GM23338 (cell line): Measurements from ENCODE around the gene IFT88. TPM values are rescaled to one million over a fixed set of nuclear protein-coding genes. Genes with fewer than 3 reads are reported as not detected.

Experiments
- ATAC-seq: fragments of 200-7000 bp; cut with Tn5 transposase; 3 replicates; pipeline ENCODE4 v1.9.1; 2020
- DNase-seq: peaks from one replicate; pipeline ENCODE4 v3.0.0-alpha.2; 2015; ENCODE audit warnings: low spot score
- H2AFZ ChIP-seq: fragments of 200-600 bp; sonication (generic); 2 replicates; pipeline ENCODE4 v1.8.0; 2016; ENCODE audit warnings: antibody characterized with exemption, mild to moderate bottlenecking, moderate library complexity
- H3F3A ChIP-seq: fragments of 200-600 bp; sonication (generic); replicated peaks from 2 replicates; pipeline ENCODE4 v1.8.0; 2017; ENCODE audit warnings: antibody characterized with exemption, mixed run types, low read depth
- H3K27ac ChIP-seq: fragments of 200-600 bp; sonication (generic); 2 replicates; pipeline ENCODE4 v1.6.1; 2016; ENCODE audit warnings: low read depth
- H3K27me3 ChIP-seq: fragments of 200-600 bp; sonication (generic); 2 replicates; pipeline ENCODE4 v1.8.0; 2016; ENCODE audit warnings: mild to moderate bottlenecking, mixed run types, moderate library complexity; ENCODE audit not compliant: insufficient read depth
- H3K36me3 ChIP-seq: fragments of 200-600 bp; sonication (generic); 2 replicates; pipeline ENCODE4 v1.8.0; 2016; ENCODE audit warnings: mild to moderate bottlenecking; ENCODE audit not compliant: insufficient read depth
- H3K4me1 ChIP-seq: fragments of 200-600 bp; sonication (generic); 2 replicates; pipeline ENCODE4 v1.8.0; 2016; ENCODE audit warnings: mild to moderate bottlenecking, moderate library complexity; ENCODE audit not compliant: insufficient read depth
- H3K4me2 ChIP-seq: fragments of 200-600 bp; sonication (generic); 2 replicates; pipeline ENCODE4 v1.7.1; 2017; ENCODE audit warnings: mixed run types
- H3K4me3 ChIP-seq: fragments of 200-600 bp; sonication (generic); 2 replicates; pipeline ENCODE4 v1.6.1; 2016; ENCODE audit warnings: mixed run types
- H3K79me2 ChIP-seq: fragments of 200-600 bp; sonication (generic); replicated peaks from 2 replicates; pipeline ENCODE4 v1.8.0; 2017; ENCODE audit warnings: mild to moderate bottlenecking; ENCODE audit not compliant: insufficient read depth
- H3K9me2 ChIP-seq: fragments of 200-600 bp; sonication (generic); 2 replicates; pipeline ENCODE4 v1.8.0; 2017; ENCODE audit not compliant: insufficient read depth
- H4K20me1 ChIP-seq: fragments of 200-600 bp; sonication (generic); replicated peaks from 2 replicates; pipeline ENCODE4 v1.8.0; 2017; ENCODE audit warnings: mild to moderate bottlenecking; ENCODE audit not compliant: insufficient read depth
- H3K27ac Mint-ChIP-seq: 2 replicates; pipeline ENCODE4 v1.8.0; 2020; ENCODE audit warnings: inconsistent platforms, mild to moderate bottlenecking, moderate library complexity, mixed read lengths
- H3K27me3 Mint-ChIP-seq: 3 replicates; pipeline ENCODE4 v1.8.0; 2022; ENCODE audit warnings: low read depth, mild to moderate bottlenecking, moderate library complexity, mixed read lengths, inconsistent platforms; ENCODE audit not compliant: insufficient read depth, poor library complexity
- H3K36me3 Mint-ChIP-seq: 3 replicates; pipeline ENCODE4 v1.8.0; 2021; ENCODE audit warnings: low read depth, mild to moderate bottlenecking, inconsistent platforms, moderate library complexity, mixed read lengths
- H3K4me1 Mint-ChIP-seq: 3 replicates; pipeline ENCODE4 v1.8.0; 2020; ENCODE audit warnings: mild to moderate bottlenecking, inconsistent platforms, mixed read lengths
- H3K4me3 Mint-ChIP-seq: 3 replicates; pipeline ENCODE4 v1.8.0; 2021; ENCODE audit warnings: moderate library complexity, mild to moderate bottlenecking, inconsistent platforms, mixed read lengths
- H3K9me3 Mint-ChIP-seq: 3 replicates; pipeline ENCODE4 v1.8.0; 2020; ENCODE audit warnings: moderate library complexity, mild to moderate bottlenecking, inconsistent platforms, mixed read lengths
- CREB1 ChIP-seq: fragments of 250-450 bp; sonication (Bioruptor Pico); IDR thresholded peaks from 2 replicates; pipeline ENCODE4 v1.5.0; 2020; ENCODE audit warnings: low read depth, mild to moderate bottlenecking, moderate library complexity
- ETS1 ChIP-seq: IDR thresholded peaks from 2 replicates; pipeline ENCODE4 v1.6.1; 2016; ENCODE audit warnings: antibody characterized with exemption
- EZH2 ChIP-seq: fragments of 200-600 bp; sonication (generic); IDR thresholded peaks from one replicate; pipeline ENCODE4 v1.8.0; 2017; ENCODE audit warnings: antibody characterized with exemption, mild to moderate bottlenecking, low read depth; ENCODE audit not compliant: unreplicated experiment
- NANOG ChIP-seq: IDR thresholded peaks from 2 replicates; pipeline ENCODE4 v1.6.1; 2016; ENCODE audit warnings: antibody characterized with exemption, borderline replicate concordance
- POLR2AphosphoS5 ChIP-seq: IDR thresholded peaks from 2 replicates; pipeline ENCODE4 v1.6.1; 2016; ENCODE audit warnings: antibody characterized with exemption, low read depth
- REST ChIP-seq: IDR thresholded peaks from one replicate; pipeline ENCODE4 v1.6.1; 2018; ENCODE audit warnings: antibody characterized with exemption; ENCODE audit not compliant: unreplicated experiment
- STAT1 ChIP-seq: IDR thresholded peaks from one replicate; pipeline ENCODE4 v1.6.1; 2016; ENCODE audit warnings: antibody characterized with exemption; ENCODE audit not compliant: unreplicated experiment
- ZNF114 ChIP-seq: fragments of 250-450 bp; sonication (Bioruptor Pico); IDR thresholded peaks from 2 replicates; pipeline ENCODE4 v1.5.0; 2020; ENCODE audit warnings: mild to moderate bottlenecking, moderate library complexity
- ZNF462 ChIP-seq: fragments of 250-450 bp; sonication (Bioruptor Pico); IDR thresholded peaks from 2 replicates; pipeline ENCODE4 v1.5.0; 2020; ENCODE audit warnings: mild to moderate bottlenecking, moderate library complexity
- polyA plus RNA-seq: library from polyadenylated mRNA; unstranded; fragments of >200 nt; fragmentation: Nextera tagmentation; extraction: Ambion mirVana; gene quantifications from 2 replicates; pipeline ENCODE4 v1.2.1, GENCODE V29; 2016
- total RNA-seq: library from RNA; depleted of rRNA; stranded (reverse); fragments of >200 nt; shearing (Covaris generic); gene quantifications from 2 replicates; pipeline ENCODE4 v1.2.3, GENCODE V29; 2014

The IFT88 gene
- total and polyA plus RNA-seq, 2 experiments from 2014 or later: 8.2 to 8.7 TPM

DNA sequence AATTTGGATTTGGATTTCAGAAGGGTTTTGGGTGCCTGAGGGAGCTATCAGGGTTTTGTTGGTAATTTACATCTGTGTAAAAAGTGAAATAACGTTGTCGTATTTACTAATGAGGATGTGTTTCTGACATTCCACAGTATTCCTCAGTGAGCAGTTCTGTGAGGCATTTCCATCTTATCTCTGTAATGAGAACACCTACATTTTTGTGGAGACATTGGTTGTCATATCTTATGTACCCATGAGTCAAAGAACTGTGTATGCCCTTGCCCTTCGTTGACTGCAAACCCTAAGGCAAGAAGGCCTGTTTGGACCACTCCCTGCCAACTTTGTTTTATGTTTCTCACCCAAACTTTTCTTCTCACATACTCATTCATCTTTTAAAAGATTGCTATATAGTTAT lies 122.3 kb downstream of the IFT88 start:
- no peak for ATAC-seq
- Mint-ChIP-seq H3K4me3 (no peak overlapping the region), H3K9me3 (no peaks in the 10 kb centered on the region), H3K27me3 (no peaks in the 10 kb centered on the region), H3K4me1 (peaks cover 31% of the 10 kb centered on the region), H3K36me3 (no peaks in the 10 kb centered on the region), H3K27ac (no peak overlapping the region)
- Histone ChIP-seq H3K27me3 (no peaks in the 10 kb centered on the region), H3K4me1 (peaks cover 32% of the 10 kb centered on the region), H4K20me1 (no peaks in the 10 kb centered on the region), H3K27ac (no peak overlapping the region), H3F3A (no peaks in the 10 kb centered on the region), H3K79me2 (no peaks in the 10 kb centered on the region), H3K36me3 (no peaks in the 10 kb centered on the region), H3K4me3 (no peak overlapping the region), H3K4me2 (no peak overlapping the region), H3K9me2 (no peaks in the 10 kb centered on the region), H2AFZ (no peak overlapping the region)
- TF ChIP-seq CREB1 (CRISPR knock-in tag): no peak
- TF ChIP-seq EZH2: no peak
- TF ChIP-seq NANOG: no peak
- no peak for TF ChIP-seq ZNF114 (CRISPR knock-in tag)
- no peak for DNase-seq

- H3K27ac ChIP-seq: no peak overlapping the region
- H3K79me2 ChIP-seq: no peaks in the 10 kb centered on the region
- TF ChIP-seq POLR2AphosphoS5: no peak
- TF ChIP-seq CREB1 (CRISPR knock-in tag): no peak
- no peak for TF ChIP-seq REST
- TF ChIP-seq NANOG: no peak
- no peak for TF ChIP-seq ETS1
- TF ChIP-seq EZH2: no peak
- no peak for TF ChIP-seq ZNF462 (CRISPR knock-in tag)
- no peak for TF ChIP-seq STAT1
- ATAC-seq (no peak), DNase-seq (no peak)
- H3K4me3 ChIP-seq: no peak overlapping the region
- H2AFZ ChIP-seq: no peak overlapping the region
- no peaks in the 10 kb centered on the region for H3K27me3 ChIP-seq
- no peak overlapping the region for H3K4me2 ChIP-seq
- H3K36me3 ChIP-seq: no peaks in the 10 kb centered on the region
- H3K9me2 ChIP-seq: no peaks in the 10 kb centered on the region
- Mint-ChIP-seq H3K9me3 (no peaks in the 10 kb centered on the region), H3K4me1 (peaks cover 12% of the 10 kb centered on the region), H3K36me3 (no peaks in the 10 kb centered on the region), H3K4me3 (no peak overlapping the region), H3K27me3 (no peaks in the 10 kb centered on the region), H3K27ac (no peak overlapping the region)
- peaks cover 12% of the 10 kb centered on the region for H3K4me1 ChIP-seq
- H4K20me1 ChIP-seq: no peaks in the 10 kb centered on the region
- H3F3A ChIP-seq: no peaks in the 10 kb centered on the region
These were observed 124.7 kb downstream of the IFT88 start for GRCh38 chr13:20691616-20692015.
